HuH-7 (cell line): ENCODE results near the gene HSPB6.
A peak's percentile ranks its signal among the peaks of the same experiment; 100 is the strongest.

Experiments
- DNase-seq: peaks from one replicate; pipeline ENCODE4 v3.0.0; 2011; ENCODE audit warnings: low spot score

Gene HSPB6

DNA sequence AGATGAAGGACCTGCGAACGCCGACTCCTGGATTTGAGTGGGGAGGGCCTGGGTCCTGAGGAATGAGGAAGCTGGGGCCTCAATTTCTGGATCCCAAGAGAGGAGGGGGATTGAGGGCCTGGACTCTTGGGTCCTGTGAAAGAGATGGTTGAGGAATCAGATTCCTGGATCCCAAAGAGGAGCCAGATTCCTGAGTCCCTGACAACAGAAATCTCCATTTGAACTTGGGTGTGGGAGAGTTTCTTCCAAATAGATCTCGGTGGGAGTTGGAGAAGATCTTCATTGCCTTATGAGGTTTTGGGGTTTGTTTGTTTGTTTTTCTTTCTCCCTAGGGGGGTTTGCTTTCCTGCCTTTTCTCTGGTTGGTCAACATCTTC, 10.8 kb downstream of the HSPB6 start:
- DNase-seq = no peak

DNA sequence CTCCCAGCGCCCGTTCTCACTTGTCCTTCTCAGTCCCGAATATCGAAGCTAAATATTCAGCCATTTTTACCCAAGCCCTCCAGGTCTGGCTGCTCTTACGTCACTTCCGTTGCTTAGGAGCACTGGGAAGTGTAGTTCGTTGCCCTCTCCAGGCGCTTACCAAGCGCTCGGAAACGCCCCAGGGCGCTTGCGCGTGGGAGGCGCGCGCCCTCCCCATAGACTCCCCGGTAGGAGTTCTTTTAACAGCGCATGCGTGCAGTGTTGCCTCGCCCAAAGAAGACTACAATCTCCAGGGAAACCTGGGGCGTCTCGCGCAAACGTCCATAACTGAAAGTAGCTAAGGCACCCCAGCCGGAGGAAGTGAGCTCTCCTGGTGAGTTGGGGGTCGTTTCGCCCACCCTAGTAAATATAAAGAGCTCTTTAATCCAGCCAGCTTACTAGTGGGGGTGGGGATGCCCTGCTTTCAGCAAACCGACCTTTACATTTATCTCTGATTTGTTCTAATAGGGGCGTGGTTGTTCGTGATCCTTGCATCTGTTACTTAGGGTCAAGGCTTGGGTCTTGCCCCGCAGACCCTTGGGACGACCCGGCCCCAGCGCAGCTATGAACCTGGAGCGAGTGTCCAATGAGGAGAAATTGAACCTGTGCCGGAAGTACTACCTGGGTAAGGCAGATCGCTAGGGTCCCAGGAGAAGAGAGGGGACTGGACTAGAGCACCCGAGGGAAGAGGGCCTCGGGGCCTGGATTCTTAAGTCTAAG, 11.3 kb downstream of the HSPB6 start, which contains the start of the genes PSENEN and U2AF1L4:
TSS of gene PSENEN (plus strand) at position 324 of the 759 bp plus-strand sequence. CDS start at position 604, 280 bp downstream.
TSS of gene U2AF1L4 (minus strand) at position 91 of the 759 bp plus-strand sequence. CDS start at position 64, 27 bp downstream.
- peak; percentile 93 for DNase-seq

DNA sequence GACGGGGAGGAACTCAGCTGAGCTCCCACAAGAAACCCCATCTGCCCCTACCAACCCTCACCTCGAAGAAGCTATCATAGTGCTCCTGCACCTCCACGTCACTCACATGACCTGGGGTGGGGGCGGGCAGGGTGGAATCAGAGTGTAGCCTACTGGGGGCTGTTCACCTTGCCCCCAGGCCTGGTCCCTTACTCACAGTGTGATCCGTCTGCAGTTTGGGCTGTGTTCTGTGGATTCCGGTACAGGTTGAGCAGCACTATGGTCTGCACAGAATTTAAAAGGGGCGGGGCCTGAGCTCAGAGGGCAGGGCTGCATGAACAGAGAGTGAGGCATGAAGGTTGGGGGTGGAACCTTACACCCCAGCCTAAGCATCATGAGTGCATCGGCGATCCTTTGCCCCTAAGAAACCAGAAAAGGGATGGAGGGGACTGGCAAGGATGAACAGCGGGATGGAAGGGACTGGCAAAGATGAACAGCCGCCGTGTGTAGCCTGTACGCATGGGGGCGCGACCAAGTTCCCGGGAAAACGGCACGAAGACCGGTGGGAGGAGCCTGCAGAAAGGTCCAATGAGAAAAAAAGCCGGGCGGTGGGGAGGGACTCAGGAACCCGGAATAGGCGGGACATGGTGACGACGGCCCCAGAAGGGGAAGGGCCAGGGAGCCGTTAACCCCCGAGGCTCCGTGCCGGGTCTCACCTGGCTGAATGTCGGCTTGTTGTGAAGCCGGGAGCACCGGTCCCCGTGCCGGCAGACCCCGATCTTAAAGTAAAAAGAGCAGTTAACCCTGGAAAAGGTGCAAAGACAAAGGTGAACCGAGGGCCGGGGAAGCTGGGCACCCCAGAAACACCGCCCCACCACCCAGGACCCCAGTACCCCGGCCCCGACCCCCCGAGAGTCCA, 12.2 kb downstream of the HSPB6 start:
- peak; percentile 87 for DNase-seq

DNA sequence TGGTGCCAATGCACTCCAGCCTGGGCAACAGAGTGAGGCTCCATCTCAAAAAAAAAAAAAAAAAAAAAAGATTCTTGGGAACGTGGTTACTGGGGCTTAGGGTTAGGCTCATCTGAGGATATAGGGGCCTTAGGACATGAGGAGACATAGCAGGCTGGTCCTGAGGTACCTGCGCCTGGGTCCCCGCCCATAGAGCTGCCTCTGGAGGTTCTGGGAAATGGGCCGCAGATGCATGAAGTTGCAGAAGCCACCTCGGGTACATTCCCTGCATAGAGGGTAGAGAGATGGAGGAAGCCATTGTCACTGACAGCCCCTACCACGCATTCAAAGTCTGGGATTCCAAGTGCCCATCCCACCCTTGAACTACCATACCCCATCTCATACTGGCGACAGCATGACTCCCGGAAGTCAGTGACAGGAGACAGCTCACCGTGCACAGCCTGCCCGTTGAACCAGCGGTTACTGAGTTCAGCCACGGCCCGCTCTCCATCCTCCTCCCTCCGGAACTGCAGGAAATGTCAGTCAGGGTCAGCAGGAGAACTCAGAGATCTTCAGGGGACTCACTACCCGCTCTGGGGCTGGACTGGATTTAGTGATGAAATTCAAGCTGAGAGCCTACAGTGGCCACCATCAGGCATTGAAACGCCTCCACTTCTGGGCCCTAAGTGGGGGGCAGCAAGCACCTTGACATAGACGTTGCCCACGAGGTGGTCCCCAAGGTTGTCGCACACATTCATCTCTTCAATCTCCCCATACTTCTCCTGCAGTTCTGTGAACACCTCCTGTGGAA, 13.0 kb downstream of the HSPB6 start:
- no peak for DNase-seq

DNA sequence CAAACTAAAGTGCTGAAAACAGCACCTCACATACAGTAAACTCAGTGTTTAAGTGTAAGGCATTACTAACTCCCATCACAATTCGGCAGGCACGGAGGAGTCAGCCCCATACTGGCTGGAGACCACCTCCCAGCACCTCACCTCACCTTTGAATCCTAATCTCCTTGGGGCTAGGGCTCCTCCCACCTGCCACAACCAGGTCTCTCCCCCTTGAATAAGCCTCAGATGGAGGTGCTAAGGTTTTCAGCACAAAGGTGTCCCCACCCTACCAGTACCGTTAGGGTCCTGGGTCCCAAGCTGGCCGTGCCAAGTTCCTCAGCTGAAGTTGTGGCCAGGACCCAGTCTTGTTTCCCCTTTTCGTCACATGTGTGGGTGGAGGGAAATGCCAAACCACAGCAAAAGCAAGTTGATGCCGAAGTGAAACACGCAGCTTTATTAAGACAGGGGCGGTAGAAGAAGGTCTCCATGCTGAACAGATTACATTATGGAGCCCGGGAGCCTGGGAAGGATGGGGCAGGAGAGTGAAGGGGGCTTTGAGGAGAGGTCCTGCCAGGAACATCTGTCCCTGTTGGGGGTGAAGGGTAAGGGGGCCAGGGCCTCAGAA, 14.6 kb downstream of the HSPB6 start, which contains the start of gene IGFLR1:
TSS of gene IGFLR1 (minus strand) at position 332 of the 604 bp plus-strand sequence. CDS start 1,272 bp downstream, outside the sequence.
- no peak for DNase-seq

DNA sequence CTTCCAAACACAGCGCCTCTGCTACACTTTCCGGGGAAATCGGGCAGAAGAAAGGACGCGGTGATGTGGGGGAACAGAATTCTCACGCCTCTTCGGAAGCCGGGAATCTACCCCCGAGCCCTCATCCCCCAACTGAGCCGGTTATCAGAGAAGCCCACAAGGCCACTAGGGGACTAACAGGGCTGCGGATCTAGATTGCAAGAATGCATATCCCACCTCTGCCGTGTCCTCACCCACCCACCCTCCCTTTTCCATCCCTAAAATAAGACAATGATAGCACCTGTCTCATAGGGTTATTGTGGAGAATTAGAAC, 15.7 kb downstream of the HSPB6 start:
- no peak for DNase-seq

DNA sequence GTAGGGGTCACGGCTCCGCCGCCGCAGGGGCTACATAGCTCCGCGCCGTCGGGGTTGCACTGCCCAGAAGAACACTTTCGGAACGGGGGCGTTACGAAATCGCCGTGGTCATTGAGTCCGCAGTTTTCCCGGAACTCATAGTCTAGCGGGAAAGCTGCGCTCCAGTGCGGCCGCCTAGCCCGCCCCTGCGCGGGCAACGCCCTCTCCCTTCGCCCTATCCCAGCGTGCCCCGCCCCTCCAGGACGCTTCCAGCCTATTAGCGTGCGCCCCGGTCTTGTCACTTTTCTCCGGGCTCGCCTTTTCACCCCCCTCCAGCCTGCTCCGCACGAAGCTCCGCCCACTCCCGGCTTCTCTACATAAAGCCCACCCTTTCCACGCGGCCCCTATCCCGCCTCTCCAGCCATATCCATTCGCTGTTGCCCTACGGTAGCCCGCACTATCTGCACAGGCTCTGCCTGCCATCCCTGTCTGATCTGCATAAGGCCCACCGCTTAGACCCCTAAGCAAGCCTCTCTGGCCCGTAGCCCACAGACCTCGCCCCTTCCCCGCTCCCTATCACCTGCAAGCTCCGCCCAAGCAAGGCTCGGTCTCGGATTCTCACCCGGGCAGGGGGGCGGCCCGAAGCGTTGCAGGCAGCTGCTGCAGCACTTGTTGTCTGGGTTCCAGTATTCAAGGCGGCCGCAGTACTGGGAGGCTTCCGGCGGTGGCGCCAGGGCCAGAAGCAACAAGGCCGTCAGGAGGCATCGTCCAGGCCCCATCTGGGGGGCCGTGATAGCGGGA, 16.2 kb downstream of the HSPB6 start:
- peak; percentile 100 for DNase-seq

DNA sequence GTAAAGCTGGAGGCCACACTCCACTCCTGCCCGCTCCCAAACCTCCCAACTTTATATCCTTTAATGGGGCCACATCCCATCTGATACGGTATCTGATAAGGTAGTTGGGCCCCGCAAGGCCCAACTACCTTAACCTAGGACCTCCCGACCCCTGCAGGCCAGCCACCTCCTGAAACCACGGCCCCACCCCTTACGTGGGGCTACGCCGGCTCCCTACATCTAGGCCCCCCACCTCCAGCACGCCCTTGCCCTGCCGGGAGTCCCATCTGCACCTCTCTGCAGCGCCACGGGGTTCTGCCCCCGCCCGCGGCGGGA, 16.8 kb downstream of the HSPB6 start:
- DNase-seq = no peak

DNA sequence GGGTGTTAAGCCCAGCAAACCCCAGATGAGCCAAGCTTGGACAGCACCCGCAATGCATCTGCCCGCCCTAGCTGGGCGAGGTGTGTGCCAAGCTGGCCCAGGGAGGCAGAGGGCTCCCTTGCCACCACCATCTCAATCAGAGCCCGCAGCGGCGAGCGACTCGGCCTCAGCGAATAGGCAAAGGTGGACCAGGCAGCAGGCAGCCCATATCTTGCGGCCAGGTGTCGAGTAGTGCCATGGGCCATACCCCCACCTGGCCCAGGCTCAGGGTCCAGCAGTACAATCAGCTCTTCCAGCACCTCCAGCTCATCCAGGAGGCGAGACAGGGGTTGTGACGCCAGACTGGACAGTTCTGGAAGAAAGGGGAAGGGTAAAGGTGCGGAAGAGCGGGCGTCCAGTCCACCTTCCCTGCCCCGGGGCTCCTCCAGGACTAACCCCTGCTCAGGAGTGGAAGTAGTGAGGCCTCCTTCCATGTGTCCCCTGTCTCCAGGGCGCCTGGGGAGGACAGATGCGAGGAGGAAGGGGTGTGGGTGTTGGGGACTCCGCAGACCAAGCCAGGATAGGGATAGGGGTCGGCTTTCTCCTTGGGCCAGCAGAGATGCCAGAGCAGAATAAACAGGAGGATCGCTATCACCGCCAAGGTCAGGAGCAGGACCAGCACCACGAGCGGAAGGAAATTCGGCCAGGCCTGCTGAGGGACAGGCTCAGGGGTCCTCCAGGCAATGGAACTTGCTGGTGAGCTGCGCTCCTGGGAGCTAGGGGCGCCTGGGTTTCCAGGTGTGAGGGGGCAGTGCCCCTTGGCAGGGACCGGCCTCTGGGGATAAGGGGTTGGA, 17.3 kb downstream of the HSPB6 start:
- DNase-seq = no peak

DNA sequence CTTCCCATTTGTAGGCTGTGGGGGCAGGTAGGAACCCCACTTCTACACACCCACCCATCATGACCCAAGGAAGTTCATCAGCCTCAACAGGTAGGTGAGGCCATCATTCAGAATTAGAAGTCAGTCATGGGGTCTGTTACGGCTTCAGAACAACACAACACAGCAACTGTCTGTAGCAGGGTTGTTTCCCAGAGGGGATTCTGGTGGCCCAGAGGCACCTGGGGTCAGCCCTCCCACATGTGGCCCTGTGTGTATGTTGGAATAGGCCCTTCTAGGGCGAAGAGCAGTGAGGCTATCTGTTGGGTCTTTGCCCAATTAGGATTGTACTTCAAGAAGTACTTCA, 18.0 kb downstream of the HSPB6 start:
- no peak for DNase-seq

DNA sequence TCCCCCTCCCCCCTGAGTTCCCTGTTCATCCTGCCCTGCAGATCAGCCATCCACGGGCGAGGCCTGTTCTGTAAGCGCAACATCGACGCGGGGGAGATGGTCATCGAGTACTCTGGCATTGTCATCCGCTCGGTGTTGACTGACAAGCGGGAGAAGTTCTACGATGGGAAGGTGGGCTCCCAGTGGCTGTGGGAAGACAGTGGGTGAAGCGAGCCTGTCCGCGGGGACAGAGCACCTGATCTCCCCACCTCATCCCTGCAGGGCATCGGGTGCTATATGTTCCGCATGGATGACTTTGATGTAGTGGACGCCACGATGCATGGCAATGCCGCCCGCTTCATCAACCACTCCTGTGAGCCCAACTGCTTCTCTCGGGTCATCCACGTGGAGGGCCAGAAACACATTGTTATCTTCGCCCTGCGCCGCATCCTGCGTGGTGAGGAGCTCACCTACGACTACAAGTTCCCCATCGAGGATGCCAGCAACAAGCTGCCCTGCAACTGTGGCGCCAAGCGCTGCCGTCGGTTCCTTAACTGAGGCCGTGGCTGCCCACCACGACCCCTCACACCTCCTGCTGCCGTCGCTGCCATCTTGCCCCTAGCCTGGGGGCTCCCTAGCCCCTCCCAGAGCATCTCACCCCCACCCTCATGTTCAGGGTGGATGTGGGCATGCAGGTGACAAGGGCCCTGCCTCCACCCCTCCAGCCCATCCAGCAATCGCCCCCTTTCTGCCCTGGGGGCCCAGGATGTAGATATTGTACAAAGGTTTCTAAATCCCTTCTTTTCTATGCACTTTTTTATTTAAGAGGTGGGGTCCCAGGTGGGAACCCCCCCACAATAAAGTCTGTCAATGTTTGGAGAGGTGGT, 18.6 kb downstream of the HSPB6 start:
- no peak for DNase-seq

DNA sequence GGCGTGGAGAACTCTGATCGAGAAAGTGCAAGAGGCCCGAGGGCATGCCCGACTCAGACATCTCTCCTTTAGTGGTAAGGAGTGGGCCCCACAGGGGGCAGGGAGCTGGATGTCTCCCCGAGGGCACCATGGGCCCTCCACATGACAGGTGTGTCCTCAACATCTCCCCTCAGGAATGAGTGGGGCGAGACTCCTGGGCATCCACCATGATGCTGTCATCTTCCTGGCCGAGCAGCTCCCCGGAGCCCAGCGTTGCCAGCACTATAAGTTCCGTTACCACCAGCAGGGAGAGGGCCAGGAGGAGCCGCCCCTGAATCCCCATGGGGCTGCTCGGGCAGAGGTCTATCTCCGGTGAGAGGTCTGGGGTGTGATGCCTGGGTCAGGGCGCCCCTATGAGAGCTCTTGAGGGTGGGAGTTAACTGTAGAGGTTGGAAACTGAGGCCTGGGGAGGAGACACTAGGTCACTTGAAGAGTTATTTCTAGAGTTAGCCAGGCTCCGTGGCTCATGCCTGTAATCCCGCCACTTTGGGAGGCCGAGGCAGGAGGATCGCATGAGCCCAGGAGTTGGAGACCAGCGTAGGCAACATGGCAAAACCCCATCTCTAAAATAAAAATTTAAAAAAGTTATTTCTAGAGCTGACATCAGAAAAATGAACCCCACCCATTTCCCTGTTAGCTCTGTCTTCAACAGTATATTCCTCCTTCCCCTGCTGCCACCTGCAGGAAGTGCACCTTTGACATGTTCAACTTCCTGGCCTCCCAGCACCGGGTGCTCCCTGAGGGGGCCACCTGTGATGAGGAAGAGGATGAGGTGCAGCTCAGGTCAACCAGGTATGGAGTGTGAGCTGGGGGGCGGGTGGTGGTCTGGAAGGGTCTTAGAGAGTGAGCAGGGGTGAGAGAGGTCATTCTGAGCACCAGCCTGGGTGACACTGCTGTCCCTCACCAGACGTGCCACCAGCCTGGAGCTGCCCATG, 19.6 kb downstream of the HSPB6 start:
- peak; percentile 67 for DNase-seq

DNA sequence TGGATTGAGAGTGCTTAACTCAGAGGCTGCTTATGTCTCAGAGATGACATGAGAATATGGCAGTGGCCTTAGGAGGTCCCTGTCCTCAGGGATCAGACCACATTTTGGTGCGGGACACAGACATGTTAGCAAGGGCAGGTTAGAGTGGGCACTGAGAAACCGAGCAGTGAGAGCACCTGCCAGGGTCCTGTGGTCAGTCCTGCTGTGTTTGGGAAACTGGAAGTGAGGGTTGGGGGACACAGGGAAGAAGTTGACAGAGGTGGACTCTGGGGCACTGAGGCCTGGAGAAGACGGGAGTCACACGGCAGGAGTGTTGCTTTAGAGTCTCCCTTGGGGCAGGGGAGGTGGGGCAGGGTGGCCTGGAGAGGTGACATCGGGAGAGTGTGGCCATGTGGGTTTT, 21.9 kb downstream of the HSPB6 start:
- DNase-seq = no peak

DNA sequence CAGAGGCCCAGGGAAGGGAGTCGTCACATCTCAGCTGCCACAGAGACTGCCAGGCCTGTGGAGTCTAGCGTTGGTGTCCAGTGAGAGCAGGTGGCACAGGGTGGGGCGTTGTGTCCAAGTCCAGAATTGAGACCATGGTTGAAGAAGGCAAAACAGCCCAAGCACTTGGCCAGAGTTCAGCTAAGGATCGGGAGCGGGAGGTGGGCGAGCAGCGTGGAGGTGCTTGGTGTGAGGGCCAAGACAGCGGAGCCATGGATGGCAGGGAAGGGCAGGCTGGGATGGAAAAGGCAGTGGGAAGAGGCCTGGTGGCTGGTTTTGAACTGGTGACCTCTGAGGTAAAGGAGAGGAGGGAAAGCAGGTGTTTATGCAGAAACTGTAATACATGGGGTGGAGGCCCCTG, 22.6 kb downstream of the HSPB6 start:
- no peak for DNase-seq

DNA sequence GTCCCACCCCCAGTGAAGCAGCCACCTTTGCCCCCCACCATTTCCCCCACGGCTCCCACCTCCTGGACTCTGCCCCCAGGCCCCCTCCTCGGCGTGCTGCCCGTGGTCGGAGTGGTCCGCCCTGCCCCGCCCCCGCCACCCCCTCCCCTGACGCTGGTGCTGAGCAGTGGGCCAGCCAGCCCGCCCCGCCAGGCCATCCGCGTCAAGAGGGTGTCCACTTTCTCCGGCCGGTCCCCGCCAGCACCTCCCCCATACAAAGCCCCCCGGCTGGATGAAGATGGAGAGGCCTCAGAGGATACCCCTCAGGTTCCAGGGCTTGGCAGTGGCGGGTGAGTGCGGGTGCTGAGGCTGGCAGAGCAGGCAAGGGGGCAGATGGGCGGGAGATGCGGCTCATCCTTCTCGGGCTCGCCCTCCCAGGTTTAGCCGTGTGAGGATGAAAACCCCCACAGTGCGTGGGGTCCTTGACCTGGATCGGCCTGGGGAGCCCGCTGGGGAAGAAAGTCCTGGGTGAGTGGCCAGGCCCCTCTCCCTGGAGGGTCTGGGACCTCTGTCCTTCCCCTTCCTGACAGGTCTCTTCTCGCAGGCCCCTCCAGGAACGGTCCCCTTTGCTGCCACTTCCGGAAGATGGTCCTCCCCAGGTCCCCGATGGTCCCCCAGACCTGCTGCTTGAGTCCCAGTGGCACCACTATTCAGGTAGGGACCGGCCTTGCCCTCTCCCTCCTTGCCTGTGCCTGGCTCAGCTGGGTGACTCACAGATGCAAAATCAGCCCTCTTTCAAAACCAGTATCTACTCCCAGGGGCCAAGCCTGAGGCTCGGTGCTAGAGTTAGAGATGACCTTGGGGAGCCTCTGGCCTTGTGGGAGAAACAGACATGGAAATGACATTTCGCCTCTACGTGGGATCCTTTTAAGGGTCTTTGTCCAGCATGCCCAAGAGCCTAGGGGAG, 23.4 kb downstream of the HSPB6 start:
- no peak for DNase-seq

DNA sequence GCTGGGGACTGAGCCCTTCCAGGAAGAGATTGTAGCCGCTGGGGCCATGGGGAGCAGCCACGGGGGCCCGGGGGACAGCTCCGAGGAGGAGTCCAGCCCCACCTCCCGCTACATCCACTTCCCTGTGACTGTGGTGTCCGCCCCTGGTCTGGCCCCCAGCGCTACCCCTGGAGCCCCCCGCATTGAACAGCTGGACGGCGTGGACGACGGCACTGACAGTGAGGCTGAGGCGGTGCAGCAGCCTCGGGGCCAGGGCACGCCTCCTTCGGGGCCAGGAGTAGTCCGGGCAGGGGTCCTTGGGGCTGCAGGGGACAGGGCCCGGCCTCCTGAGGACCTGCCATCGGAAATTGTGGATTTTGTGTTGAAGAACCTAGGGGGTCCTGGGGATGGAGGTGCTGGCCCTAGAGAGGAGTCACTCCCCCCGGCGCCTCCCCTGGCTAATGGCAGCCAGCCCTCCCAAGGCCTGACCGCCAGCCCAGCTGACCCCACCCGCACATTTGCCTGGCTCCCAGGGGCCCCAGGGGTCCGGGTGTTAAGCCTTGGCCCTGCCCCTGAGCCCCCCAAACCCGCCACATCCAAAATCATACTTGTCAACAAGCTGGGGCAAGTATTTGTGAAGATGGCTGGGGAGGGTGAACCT, 24.2 kb downstream of the HSPB6 start:
- no peak for DNase-seq
